ENCODE data around the gene CGRRF1. TPM values are rescaled to one million over a fixed set of nuclear protein-coding genes. Genes with fewer than 3 reads are reported as not detected.

The CGRRF1 gene
- total RNA-seq, 1 experiment from 2014 or later: 24.5 TPM

DNA sequence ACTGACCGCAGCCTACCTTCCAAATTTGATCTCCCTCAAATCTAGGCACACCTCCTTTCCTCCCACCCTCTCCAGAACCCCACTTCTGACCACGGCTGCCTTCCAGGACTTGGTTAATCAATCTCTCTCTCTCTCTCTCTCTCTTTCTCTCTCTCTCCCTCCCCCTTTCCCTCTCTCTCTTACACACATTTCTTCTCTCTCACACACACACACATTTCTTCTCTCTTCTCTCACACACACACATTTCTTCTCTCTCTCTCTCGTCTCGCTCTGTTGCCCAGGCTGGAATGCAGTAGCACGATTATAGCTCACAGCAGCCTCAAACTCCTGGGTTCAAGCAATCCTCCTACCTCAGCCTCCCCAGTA, 20.4 kb upstream of the CGRRF1 start:
- no peak for DNase-seq (ENCODE audit: extremely low read depth, low read depth)

- DNase-seq (ENCODE audit: extremely low read depth, low read depth): no peak
These were observed 19.8 kb upstream of the CGRRF1 start for GRCh38 chr14:54489731-54490444.

DNA sequence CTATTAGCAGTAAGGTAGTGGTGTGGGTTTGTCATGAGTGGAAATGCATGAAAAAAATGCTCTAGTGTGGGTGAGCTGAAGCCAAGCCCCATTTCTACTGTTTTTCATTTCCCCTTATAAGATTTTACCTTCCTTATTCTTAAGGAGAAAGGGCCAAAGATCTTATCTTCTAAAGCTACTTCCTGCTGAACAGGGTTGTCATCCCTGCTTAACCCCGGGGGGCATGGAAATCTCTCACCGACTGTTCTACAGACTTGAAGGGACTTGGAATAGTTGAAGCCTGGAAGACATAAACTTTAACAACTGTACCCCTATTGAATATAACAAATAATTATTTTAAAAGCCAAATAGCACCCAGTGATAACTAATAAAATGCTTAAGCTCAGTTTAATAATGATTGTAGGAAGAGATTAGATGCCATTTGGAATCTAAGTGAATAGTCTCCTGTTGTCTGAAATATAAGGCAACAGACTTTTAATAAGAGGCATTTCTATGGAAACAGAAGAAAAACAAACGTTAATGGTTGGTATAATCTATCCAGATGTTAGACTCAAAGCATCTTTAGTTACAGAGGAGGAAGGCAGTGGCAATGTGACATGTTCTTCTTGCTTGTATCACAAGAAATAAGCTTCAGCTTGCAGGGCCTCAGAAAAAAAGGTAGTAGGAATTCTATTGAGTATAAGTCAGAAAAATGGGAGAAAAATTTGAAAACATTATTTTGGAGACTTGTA, 19.1 kb upstream of the CGRRF1 start:
- DNase-seq (ENCODE audit: extremely low read depth, low read depth): no peak

GRCh38 chr14:54493293-54493692, 16.4 kb upstream of the CGRRF1 start:
- no peak for DNase-seq (ENCODE audit: extremely low read depth, low read depth)

DNA sequence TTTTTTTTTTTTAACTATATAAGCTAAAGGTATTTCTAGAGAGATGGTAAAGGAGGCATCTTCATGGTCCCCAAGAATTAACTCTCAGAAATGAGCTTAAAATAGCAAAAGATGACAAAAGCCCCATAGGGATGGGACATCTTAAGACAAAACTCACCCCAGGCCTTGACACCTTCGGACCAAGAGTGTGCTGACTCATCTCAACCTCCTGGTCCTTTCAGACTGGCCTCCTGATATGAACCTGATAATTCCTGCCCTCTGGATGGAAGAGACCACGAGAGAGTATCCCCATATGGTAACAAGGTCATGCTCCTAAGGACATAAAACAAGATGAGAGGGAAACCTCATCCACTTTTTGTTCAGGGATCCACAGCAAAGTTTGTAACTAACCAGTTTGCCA, 12.5 kb upstream of the CGRRF1 start:
- no peak for DNase-seq (ENCODE audit: extremely low read depth, low read depth)

DNA sequence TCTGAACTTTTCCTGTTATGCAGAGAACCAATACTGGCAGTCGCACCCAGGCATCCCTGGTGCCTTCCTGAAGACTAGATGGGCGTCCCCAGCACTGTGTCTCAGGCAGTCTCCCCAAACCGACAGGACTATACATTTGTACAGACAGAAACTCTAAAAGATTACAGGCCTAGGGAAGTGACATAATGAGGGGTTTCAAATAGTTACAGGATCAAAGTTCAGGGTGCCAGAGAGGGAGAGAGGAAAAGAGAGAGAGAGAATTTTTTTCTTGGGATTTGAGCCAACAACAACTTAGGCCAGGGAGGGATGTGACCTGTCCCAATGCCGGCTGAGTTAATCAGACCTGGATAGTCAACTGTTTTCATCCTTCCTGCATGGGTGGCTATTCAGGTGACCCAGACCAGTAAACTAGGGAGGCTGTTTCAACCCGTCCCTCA, 11.6 kb upstream of the CGRRF1 start:
- no peak for DNase-seq (ENCODE audit: extremely low read depth, low read depth)

- no peak for DNase-seq (ENCODE audit: extremely low read depth, low read depth)
These were observed 11.1 kb upstream of the CGRRF1 start for GRCh38 chr14:54498579-54498978.

- no peak for DNase-seq (ENCODE audit: extremely low read depth, low read depth)
These were observed 9.0 kb upstream of the CGRRF1 start for GRCh38 chr14:54500744-54501143.

DNA sequence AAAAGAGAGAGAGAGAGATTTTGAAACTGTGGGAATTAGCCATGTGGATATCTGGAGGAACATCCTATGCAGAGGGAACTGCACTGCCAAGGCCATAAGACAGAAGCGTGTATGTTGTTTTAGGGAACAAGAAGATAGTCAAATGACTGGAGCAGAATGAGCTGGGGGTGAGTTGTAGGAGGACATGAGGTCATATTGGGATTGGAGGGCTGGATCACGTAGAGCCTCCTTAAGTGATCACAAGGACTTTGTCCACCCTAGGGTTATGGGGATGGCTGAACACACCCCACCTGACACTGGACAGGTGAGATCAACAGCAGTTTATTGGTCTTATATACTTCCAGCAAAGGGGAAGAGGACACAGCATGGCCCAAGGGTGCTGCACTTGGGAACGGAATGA, 8.2 kb upstream of the CGRRF1 start:
- no peak for DNase-seq (ENCODE audit: extremely low read depth, low read depth)

GRCh38 chr14:54502602-54503001, 7.1 kb upstream of the CGRRF1 start:
- DNase-seq (ENCODE audit: extremely low read depth, low read depth): no peak

DNA sequence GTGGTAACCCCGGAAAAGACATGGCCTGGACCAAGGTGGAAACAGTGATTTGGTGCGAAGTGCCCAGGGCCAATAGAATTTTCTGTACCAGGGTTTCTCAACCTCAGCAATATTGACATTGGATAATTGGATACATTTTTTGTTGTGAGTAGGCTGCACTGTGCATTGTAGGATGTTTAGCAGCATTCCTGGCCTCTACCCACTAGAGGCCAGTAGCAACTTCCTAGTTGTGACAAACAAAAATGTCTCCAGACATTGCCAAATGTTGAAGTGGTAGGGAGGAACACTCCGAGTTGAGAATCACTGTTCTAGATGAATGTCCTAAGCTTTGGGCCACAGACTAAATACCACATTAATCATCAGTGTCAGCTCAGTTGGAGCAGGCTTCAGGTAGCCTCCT, 6.2 kb upstream of the CGRRF1 start:
- peak; percentile 27 for DNase-seq (ENCODE audit: extremely low read depth, low read depth)

DNA sequence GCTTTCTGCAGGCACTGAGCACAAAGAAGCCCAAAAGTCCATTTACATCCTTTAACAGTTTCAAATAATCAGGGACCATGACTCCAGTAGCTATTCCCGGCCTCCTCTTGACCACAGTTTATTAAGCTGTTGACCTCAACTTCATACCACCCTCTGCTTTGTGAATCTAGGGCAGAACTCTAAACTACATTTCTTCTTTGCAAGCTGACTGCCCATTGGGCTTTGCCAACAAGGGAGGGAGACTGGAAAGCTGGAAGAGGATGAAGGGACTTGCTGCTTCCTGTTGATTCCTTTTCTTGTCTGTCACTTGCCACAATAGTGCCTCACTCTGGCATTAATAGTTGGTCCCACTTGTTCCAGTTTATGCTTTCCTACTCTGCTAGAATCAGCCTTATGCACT, 2.7 kb downstream of the CGRRF1 start:
- DNase-seq (ENCODE audit: extremely low read depth, low read depth): no peak

GRCh38 chr14:54515670-54516069, 6.0 kb downstream of the CGRRF1 start:
- no peak for DNase-seq (ENCODE audit: extremely low read depth, low read depth)

DNA sequence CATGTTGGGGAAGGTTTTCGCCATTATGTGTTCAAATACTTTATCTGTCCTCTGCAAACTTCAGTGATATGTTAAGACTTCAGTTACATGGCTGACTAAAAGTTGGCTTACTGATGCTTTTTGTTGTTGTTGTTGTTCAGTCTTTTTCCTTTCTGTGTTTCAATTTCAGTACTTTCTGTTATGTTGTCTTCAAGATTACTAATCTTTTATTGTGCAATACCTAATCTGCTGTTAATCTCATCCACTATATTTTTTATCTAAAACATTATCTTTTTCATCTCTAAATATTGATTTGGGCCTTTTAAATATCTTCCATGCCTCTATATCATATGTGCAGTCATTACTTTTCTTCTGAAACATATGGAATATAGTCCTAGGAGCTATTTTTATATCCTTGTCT, 7.0 kb downstream of the CGRRF1 start:
- no peak for DNase-seq (ENCODE audit: extremely low read depth, low read depth)

DNA sequence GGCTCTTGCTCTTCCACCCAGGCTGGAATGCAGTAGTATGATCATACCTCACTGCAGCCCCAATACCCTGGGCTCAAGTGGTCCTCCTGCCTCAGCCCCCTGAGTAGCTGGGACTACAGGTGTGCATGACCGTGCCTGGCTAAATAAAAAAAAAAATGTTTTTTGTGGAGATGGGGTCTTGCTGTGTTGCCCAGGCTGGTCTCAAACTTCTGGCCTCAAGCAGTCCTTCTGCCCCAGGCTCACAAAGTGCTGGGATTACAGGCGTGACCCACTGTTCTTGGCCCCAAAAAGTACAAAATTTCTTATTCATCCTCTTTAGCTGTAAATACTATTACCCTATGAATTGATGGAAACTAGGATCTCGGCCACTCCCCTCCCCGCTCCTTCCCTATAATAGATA, 14.7 kb downstream of the CGRRF1 start:
- no peak for DNase-seq (ENCODE audit: extremely low read depth, low read depth)

- no peak for DNase-seq (ENCODE audit: extremely low read depth, low read depth)
These were observed 19.3 kb downstream of the CGRRF1 start for GRCh38 chr14:54528973-54529372.

DNA sequence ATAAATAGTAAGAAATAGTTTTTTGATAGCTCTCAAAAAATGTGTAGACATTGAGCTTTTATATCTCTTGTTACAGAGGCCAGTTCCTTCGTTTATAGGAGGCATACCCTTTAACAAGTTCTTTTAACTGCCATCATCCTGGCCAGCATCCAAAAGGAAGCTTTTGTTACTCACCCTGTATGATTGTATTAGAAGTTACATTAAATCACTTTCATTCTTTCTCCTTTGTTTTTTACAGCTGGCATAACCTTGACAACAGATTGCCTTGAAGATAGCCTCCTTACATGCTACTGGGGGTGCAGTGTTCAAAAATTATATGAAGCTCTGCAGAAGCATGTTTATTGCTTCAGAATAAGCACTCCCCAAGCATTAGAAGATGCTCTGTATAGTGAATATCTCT, 20.1 kb downstream of the CGRRF1 start:
- no peak for DNase-seq (ENCODE audit: extremely low read depth, low read depth)

DNA sequence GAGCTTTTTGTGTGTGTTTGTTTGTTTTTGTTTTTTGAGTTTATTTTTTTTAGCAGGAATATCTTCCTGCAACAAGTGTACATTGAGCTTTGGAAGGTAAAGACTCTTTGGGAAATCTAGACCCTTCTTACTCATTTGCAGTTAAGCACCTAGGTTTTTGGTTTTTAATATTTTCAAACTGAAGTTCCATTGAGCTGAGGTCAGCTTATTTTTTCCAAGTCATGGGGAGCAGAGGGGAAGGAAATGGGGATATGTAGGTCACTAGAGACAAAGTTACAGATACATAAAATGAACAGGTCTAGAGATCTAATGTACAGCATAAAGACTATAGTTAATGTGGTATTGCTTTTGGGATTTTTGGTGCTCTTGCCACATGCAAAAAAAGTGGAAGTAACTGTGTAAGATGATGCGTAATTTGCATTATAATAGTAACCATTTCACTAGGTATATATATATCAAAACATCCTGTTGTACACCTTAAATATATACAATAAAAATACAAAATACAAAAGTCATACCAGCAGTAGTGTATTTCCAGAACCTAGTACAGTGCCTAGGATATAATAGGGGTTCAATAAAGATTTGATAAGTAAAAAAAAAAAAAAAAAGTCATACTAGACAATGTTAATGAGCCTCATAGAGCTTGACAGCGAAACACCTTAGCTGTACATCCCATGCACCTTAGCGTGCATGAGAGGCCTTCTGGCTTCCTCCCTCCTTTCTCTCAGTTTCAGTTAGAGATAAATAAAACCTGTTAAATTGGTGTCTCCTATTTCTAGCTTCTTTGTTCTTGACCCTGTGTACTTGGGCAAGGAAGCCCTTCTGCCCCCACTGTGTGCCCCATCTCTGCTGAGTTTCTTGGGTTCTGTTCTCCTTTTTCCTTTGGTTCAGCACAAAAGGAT, 22.7 kb downstream of the CGRRF1 start:
- no peak for DNase-seq (ENCODE audit: extremely low read depth, low read depth)

GRCh38 chr14:54533100-54533499, 23.4 kb downstream of the CGRRF1 start:
- no peak for DNase-seq (ENCODE audit: extremely low read depth, low read depth)

GRCh38 chr14:54535126-54535525, 25.4 kb downstream of the CGRRF1 start:
- DNase-seq (ENCODE audit: extremely low read depth, low read depth): no peak

GRCh38 chr14:54535646-54536045, 25.9 kb downstream of the CGRRF1 start:
- DNase-seq (ENCODE audit: extremely low read depth, low read depth): no peak
